Stimulated activated CD8-positive, alpha-beta memory T cell treated with anti-CD3 and anti-CD28 coated beads, Interleukin-15, amount 100 ng/mL, for 1 hour (primary cell): ENCODE measurements around the gene VPS13D.

Source experiments
- DNase-seq: peaks from one replicate; pipeline ENCODE4 v3.0.0-alpha.2; 2020; ENCODE audit warnings: low read depth

The VPS13D gene

DNA sequence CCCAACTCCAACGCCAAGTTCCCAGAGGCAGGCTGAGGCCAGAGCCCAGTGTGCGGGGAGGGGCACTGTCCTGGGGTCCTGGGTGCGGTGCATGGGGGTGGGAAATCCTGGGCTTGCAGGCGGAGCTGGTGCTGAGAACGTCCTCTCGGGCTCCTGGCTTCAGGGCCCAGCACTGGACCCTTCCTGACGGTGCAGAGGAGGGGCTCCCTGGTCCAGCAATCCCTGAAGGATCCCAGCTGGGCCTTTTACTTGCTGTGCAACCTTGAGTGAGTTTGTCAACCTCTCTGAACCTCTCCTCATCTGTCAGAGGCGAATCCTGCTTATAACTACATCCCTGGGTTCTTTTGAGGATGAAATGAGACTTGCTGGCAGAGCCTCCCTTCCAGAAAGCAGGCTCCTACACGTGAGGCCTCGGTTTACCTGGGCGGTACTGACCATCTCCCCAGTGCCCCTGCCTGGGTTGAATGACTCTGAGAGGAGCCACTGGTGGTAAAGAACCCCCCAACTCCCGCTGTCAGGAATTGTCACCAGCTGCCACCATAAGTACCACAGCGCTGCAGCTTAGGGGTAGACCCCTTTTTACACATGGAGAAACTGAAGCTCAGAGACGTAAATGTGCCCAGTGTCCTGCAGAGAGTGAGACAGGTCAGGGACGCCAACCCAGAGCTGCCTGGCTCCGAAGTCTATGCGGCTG is 310.9 kb downstream of the VPS13D start:
- DNase-seq: no peak

DNA sequence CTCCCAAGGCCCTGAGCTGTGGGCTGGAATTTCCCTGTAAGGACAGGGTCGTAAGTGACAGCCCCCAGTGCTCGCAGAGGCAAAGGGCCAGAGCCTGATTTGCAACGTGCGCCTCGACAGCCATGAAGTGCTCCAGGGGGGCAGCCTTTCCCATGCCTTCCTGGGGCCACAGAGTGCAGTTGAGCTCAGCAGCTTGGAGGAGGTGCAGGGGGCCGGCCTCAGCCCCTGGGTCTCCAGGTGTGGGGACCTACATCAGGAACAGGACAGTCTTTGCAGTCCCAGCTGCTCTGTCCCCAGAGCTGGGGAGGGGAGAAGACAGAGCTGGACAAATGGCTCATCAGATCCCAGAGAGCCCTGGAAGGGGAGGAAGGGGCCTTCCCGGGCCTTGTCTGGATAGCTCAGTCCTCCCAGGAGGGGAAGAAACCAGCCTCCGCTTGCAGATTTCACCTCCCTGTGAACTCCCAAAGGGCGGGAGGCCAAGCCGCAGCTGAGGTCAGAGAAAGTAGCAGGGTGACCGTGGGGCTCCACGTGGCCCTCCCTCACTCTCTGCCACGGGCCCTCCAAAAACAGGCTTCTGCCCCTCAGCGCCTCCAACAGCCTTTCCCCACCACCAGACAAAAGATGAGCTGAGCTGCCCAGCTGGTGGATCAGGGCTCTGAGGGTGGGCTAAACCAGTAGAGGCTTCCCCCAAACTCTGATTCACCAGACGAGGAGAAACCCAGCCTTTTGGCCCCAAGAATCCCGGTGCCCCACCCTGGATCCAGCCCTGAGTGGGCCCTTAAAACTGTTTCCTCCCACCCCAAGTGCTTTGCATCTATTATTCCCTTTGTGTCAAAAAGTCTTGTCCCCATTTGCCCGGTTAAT is 311.7 kb downstream of the VPS13D start:
- DNase-seq: no peak

DNA sequence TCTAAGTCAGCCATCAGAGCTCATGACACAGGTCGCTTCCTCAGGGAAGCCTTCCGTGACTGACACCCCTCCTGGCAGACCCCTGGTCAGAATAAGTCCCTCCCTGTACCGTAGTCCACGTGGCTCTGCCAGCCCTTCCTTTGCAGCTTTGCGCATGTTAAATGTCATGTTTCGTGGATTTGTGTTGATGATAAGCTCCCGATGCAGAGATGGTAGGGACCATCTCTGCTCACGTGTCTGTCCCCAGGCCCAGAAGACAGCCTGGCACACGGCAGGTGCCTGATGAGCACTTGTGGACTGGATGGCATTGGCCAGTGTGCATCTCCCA is 312.3 kb downstream of the VPS13D start:
- DNase-seq: no peak

DNA sequence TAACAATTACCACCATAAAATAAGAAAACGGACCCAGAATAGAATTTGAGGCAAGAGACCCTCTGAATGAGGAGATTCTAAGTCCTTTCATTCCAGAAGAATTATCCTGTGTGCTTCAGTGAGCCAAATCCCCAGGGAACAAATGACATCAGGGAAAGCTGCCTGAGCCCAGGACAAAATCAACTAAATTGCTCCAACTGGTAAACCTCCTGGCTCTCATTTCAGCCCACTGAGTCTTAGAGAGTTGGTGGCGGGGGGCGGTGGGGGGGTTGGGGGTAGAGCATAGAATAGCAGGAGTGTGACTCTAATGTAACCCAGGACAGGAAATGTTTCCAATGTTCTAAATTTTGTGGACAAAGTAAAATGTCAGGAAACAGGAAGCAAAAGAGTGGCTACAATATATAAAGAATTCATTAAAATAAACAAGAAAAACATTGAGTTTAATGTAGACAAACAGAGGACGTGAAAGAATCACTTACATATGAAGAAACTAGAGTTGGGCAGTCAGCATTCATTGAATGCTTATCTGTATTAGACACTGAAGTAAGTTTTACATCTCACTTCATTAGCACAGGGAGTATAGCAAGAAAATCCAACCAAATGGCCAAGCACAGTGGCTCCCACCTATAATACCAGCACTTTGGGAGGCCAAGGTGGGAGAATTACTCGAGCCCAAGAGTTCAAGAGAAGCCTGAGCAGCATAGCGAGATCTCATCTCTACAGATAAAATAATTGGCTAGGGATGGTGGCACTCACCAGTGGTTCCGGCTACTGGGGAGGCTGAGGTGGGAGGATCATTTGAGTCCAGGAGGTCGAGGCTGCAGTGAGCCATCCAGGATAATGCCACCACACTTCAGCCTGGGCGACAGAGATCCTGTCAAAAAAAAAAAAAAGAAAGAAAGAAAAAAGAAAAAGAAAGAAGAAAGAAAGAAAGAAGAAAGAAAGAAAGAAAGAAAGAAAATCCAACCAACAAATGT is 313.1 kb downstream of the VPS13D start:
- DNase-seq: no peak

DNA sequence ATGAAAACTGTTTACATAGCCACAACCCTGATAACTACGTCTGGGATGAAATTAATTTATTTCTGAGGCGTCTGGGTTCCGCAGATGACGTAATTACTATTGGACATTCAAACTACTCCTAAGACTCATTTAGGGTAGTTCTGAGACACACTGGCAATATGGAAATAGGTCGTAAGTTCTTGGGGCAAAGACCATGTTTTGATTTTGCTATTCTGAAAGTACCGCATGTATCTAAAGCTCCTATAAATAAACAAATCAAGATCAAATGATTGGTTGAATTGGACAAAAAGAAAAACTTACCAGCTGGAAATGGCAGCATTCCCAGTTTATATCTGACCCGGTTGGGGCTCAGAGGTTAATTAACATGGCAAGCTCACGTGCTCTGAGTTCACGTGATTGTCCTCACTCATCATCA is 313.9 kb downstream of the VPS13D start:
- DNase-seq: no peak

DNA sequence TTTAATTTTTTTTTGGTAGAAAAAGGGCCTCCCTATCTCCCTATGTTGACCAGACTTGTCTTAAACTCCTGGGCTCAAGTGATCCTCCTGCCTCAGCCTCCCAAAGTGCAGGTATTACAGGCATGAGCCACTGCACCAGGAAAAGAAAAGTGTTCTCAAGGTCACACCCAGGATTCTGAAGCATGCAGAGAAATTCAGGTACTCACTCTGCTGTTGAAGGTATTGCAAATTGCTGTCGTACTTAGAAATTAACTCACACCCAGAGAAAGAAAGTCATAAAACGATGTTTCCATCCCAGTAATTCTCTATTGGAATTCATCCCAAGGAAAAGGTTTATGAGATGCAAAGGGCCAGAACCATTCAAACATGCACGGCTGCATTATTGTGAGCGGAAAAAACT is 314.5 kb downstream of the VPS13D start:
- no peak for DNase-seq

DNA sequence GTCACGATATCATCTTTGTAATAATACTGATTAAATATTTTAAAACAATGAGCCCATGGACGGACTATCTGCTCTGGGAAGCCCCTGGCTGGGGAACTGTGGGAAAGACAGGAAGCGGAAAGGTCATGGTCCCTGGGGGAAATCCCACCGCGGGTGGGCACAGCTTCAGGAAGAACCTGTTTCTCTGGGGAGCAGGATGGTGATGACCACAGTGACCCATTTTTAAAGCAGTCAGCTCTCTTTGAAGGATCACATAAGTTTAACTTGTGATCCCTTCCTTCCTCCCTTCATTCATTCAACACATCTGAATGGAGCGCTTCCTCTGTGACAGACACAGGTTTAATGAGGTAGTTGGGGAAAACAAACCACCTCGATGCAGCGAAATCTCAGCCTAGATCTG is 315.2 kb downstream of the VPS13D start:
- no peak for DNase-seq

DNA sequence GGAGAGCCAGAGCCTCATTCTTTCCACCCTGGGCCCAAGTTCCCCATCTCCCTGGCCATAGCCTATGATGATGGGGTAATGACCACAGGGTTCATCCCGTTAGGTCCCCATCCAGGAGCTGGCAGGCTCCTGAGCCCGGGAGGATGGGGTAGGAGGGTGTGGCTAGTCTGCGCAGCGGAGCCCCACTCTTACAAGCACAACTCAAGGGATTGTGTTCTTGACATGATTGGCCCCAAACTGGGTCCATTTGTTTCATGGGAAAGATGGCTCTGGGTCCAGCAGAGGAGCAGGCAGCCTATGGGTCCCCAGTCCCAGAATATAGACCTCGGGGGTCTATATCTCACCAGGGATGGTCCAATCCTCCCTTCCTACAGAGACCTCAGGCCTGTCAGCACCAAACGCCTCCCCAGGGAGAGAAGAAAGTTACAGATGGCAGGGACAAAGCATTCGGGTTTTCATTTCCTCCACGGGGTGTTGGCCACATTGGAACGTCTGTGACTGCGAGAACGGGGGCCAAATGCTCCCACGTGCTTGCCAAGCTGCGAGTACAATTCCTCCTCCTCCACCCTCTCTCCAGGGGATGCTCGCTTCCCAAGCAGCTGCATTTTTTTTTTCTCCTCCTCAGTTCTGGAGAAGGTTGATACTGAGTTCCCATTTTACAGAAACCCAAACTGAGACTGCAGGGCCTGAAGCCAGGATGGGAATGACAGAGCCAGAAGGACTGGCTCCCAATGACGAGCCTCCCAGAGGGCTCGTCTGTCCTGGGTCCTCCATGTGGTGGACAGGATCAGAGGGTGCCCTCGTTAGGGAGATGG is 317.1 kb downstream of the VPS13D start:
- no peak for DNase-seq

DNA sequence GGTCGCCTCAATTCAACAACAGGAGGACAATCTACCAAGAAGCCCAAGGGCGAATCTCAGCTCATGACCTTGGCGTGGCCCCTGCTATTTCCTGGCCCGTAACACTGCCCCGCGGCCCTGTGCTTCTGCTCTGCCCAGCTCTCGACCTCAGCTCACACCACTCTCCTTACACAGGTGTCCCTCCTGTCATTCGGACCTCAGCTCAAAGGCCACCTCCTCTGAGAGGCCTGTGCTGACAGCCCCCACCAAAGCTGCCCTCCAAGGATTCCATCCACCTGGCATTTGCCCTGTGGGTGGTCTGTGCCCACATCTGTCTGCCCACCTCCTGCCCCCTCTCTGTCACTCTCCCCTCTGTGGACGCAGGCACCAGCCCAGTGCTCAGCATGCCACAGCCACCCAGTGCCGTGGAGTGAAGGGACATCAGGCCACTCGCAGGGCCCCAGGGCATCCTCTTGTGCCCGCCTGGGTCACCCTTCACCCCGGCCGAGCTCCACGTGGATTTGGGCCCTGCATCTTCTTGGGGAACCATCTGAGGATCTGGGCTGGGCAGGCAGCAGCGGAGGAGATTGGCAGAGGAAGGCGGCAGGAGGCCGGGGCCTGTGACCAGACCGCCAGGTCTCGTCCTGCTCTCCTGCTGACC is 317.9 kb downstream of the VPS13D start:
- DNase-seq: no peak

DNA sequence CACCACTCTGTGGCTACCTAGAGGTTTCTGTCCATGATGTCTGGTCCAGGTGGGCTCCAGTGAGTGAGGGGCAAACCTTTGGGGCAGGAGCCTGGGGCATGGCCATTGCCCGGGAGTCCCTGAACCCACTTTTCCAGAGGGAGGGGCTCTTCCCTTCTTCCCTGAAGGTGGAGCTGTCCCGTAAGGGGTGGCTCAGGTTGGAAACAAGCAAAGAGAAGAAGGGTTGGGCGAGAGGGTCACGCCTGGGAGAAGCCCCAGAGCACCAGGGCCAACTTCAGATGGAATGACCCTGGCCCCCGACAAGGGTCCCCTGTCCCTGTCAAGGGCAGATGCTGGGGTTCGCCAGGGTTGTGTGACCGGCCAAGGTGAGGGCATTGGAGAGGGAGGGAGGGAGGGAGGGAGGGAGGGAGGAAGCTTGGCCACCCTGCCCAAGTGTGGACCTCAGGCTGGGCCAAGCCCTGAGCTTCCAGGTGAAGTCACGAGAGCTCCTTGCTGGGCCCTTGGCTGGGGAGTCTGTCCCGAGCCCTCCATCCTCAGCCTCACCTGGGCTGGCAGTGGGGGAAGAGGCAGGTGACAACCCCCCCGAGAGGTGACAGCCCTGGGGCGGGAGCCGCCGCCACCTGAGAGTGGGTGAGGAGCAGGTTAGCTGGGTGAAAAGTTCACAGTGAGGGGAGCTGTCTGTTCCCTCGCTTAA is 318.6 kb downstream of the VPS13D start:
- no peak for DNase-seq

DNA sequence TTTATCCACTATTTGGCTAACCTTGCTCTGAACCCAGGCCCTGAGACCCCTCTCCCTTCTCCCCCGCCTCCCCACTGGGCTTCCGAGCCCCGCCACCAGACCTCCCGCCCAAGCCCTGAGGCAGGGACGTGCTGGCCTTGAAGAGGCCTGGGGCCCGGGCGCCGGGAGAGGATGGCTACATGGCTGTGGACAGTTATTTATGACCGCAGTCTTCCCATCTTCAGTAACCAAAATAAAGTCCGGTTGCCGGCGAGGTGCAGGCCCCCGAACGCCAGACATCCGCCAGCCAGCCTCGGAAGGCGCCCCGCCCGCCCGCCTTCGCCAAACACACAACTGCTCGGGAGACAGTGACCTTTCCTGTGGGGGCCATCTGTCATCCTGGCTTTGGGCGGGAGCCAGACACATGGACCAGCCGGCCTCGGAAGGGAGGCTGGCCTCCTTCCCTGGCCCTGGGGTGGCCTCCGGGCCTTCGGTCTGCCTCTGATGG is 319.2 kb downstream of the VPS13D start:
- DNase-seq: no peak

DNA sequence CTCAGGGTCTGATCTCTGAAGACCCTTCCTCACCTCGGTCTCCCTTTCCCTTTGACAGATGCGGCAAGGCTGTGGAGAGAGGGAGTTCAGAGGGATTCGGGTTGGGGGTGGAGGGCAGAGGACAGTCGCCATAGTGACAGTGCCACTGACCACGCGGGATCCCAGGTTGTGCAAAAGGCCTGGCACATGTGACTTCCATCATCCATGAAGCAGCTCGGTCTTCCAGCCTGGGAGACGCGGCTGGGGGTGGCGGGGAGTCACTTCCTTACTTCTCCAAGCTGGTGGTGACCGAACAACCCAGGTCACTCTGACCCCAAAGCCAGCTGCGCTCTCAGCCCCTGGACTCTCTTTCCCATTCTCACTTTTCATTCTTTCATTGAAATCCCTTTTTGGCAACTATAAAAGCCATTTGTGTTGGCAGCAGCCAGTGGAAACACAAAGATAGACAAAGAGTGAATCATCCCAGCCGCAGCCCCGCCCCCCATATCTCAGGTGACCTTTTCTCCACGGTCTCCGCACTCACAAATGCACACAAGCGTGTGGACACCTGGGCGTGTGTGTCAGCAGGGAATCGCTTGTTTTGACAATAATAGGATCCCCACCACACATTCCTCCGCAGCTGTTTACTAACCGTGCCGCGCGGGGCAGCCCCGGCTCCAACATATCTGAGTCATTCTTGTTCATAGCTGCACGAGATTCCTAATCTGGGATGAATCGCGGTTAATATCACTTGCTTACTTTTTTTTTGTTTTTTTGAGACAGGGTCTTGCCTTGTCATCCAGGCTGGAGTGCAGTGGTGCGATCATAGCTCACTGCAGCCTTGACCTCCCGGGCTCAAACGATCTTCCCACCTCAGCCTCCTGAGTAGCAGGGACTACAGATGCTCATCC is 319.9 kb downstream of the VPS13D start:
- no peak for DNase-seq

DNA sequence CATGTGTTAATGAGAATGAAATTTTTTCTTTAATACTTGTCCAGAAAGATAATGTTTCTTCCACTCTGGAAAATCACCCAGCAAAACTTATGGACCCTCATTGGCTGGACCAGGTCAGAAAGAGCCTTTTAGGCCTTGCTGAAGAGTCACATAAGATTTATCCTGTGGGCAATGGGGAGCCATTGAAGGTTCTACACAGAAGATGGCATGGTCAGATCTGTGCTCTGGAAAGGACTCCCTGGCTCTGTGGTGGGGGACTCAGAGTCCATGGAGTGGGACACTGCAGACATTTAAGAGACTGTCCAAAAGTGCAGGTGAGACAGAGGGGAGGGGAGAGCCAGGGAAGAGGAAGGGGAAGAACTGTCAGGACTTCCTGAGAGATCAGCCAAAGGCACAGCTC is 321.8 kb downstream of the VPS13D start:
- DNase-seq: no peak

DNA sequence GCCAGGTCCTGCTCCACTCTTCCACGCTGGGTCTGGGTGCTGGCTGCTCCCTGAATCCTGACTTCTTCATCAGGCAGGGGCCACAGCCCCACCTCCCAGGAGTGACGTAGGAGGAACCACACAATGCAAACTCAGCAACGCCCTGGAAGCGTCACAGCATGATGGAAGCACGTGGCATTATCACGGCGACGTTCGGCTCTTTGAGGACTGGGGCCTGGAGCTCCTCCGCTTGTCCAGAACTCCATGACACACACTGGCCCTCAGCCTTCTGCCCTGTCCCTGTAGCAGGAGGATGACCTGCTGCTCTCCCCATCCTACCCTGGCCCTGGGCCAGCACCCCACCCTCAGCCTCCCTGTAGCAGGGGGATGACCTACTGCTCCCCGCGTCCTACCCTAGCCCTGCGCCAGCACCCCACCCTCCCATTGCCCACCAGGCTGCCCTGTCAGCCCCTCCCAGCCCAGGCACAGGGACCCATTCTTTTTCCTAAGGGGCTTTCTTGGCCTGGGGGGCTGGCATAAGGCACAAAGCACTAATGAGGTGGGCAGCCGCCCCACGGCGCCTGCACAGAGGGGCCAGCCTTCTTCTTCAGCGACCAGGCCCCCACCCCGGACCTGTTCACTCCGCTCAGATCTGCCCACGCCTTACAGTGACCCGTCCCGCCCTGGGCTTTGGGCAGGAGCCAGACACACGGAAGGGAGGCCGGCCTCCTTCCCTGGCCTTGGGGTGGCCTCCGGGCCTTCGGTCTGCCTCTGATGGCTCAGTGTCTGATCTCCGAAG is 322.5 kb downstream of the VPS13D start:
- no peak for DNase-seq

DNA sequence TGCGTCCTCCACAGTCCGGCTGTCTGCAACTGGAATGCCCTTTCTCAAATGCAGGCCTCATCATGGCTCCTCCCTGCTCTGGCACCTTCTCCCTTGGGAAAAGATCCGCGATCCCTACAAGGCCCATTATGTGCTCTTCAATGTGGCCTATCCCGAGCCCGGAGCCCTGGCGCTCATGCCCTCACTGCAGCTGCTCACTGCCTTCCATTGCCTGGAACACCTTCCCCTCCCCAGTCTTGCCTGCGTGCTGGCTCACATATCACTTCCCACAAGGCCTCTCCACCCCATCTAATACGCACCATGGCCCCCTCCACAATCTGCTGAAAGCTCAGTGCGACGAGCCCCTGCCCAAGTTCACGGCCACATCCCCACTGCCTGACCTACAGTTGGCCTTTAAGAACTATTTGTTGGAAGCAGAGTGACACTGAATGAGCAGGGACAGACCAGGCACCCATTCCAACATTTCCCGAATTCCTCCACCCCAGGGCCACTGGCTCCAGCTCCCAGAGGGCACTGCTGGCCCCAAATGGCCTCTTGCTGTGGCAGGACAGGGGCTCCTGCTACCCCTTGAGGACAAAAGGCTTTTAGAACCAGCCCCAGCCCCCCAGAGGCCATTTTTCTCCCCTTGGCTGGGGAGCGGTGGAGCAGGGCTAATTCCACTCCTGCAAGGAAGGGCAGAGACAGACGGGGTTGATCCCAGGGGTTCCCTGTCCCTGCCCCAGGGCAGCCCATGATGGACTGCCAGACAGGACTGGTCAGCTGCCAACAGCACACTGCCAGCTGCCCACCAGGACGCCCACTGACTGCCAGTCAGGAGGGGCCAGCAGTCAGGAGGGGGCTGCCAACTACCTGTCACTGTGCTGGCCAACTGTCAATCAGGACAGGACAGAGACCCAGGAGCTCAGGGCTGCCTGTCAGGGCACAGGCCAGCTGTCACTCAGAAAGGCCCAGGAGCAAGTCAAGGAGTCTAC is 323.4 kb downstream of the VPS13D start:
- no peak for DNase-seq

DNA sequence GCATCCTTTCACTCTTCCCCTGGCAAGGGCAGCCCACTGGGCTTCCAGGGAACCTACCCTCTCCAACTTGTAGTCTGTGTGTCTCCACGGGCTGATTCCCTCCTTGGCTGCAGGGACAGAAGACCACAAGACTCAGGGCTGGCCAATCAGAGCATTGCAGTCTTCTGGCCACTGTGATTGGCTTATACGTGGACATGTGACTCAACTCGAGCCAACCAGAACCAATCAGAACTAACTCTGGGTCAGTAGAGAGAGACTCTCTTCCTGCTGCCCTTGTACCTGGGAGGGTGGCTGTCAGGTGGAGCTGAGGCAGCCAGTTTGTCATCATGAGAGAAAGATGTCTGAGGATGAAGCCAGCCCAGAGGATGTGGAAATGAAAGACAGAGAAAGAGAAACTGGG is 324.1 kb downstream of the VPS13D start:
- DNase-seq: no peak
